CD4-positive, alpha-beta T cell treated with Interleukin-17A for 1 hour (primary cell): ENCODE results near the gene ABCD4.
"Not testable (repeated sequence)": the region's sequence is repeated elsewhere in the genome, so short reads cannot be mapped to it uniquely, and the experiment has no call there.

ENCODE experiments used
- DNase-seq: peaks from one replicate; pipeline ENCODE4 v3.0.0-alpha.2; 2020

Gene ABCD4

GRCh38 chr14:74302634-74303569 lies at the start of gene ABCD4:
ABCD4 (minus strand) TSS chr14:74302934; CDS start chr14:74302912, 22 bp downstream.
- DNase-seq = peak; percentile 92

- no peak for DNase-seq
These were observed 48.2 kb upstream of the ABCD4 start for GRCh38 chr14:74350928-74351323.

DNA sequence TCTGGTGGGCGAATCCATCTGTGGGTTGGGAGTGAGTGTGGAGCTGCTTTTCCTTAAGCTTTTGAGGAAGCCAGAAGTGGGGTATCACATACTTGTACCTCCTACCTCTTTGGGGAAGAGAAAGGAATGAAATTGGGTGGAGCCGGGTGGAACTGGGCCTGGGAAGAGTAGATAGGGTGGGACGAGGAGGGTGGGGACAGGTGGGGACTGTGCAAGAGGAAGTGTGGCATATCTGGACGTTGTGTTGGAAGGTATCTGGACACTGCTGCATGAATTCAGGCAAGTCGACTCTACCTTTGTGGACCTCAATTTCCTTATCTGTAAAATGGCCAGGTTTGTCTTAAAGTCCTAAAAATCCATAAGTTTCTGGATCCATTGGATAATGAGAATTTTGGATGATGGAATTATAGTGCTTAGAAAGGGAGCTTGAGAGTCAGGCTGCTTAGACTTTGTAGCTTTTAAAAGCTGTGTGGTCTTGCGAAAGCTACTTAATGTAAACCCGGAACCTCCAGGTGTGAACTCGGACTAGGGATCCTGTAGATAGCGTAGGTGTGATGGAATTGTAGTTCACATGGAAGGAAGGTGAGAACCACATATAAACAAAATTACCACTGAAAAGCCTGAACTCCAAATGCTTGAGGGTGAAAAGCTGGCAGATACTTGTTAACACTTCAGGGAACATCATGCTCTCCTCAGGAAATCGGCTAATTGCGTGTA lies 47.6 kb upstream of the ABCD4 start:
- no peak for DNase-seq

GRCh38 chr14:74349757-74350156 lies 47.0 kb upstream of the ABCD4 start:
- no peak for DNase-seq

GRCh38 chr14:74348735-74349463 lies 46.2 kb upstream of the ABCD4 start:
- no peak for DNase-seq

- DNase-seq = no peak
These were observed 45.6 kb upstream of the ABCD4 start, which contains the start of gene VRTN for GRCh38 chr14:74348241-74348734. VRTN (plus strand) TSS chr14:74348471; CDS start chr14:74356784, 8,313 bp downstream.

- DNase-seq = no peak
These were observed 45.0 kb upstream of the ABCD4 start for GRCh38 chr14:74347795-74348100.

DNA sequence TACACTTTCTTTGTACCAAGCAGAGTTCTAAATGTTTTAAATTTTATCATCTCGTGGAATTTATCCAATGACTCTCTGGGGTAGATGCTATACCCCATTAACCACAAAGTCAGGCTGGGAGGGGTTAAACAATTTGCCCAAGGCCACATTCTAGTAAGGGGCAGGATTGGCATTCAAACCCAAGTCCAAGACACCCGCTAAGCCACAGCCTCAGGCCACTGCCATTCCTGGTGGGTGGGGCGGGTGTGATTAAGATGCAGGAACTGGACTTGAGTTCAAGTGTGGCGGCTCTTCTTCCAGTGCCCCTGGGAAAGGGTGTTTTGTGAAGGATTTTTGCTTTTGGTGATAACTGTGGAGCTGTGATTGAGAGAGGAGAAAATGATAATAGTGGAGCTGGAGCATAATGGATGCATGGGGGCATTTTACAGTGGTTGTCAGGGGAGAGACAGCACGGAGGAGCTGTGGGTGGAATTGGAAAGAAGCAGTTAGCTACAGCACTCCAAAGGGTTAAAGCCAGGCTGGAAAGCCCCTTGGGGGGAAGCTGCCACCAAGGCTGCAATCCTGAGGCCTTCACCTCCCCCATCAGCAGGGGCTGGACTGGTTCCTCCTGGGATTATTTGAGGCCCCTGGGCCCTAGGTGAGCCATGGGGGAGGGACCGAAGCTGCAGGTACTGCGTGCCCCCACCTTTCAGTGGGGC lies 44.5 kb upstream of the ABCD4 start:
- no peak for DNase-seq

GRCh38 chr14:74346341-74346740 lies 43.6 kb upstream of the ABCD4 start:
- no peak for DNase-seq

GRCh38 chr14:74333909-74334308 lies 31.2 kb upstream of the ABCD4 start:
- no peak for DNase-seq

GRCh38 chr14:74329950-74330552 lies 27.3 kb upstream of the ABCD4 start:
- DNase-seq = not testable (repeated sequence)

- DNase-seq = no peak
These were observed 23.8 kb upstream of the ABCD4 start for GRCh38 chr14:74326369-74327152.

- DNase-seq = no peak
These were observed 22.7 kb upstream of the ABCD4 start for GRCh38 chr14:74325446-74325845.

DNA sequence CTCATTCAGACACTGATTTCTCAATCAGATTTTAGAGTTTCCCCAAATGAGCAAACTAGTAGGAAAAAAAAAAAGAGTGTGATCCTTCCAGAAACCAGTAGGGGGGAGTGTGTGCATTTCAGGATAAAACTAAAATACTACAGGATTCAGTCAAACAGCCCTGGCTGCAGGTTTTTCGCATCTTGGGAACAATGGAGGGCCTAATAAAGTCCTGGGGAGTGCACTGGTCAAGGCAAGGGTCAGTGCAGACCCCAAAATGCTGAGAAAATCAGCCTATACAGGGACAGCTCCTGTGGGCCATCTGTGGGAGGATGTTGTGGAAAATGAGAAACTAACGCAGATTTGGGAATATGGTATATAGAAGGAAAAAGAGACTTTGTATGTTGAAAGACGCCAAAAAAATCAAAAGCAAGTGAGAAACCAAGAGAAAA lies 22.2 kb upstream of the ABCD4 start:
- DNase-seq = no peak

GRCh38 chr14:74314576-74314975 lies 11.8 kb upstream of the ABCD4 start:
- DNase-seq = no peak

DNA sequence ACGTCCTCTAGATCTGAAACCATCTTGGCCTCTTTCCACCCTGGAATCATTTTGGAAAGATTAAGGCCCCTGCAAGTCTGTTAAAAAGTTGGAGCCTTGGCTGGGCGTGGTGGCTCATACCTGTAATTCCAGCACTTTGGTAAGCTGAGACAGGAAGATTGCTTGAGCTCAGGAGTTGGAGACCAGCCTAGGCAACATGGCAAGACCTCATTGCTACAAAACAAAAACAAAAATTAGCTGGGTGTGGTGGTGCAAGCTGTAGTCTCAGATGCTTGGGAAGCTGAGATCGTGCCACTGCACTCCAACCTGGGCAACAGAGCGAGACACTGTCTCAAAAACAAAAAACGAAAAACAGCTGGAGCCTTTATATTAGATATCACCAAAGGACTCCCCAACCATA lies 10.9 kb upstream of the ABCD4 start:
- DNase-seq = no peak

DNA sequence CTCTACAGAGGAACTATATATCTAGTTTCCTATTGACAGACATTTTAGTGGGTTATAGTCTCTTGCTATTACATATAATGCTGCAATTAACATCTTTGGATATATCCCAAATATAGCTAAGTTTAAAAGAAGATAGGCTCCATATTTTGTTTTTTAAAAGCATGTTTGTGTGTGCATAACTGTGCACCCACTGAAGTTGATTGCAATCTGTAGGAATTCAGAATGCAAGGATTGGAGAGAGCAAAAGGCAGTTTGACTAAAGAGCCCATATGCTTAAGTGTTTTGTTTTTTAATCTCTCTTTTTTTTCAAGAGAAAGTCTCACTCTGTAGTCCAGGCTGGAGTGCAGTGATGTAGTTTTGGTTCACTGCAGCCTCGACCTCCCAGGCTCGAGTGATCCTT lies 9.4 kb upstream of the ABCD4 start:
- no peak for DNase-seq

- no peak for DNase-seq
These were observed 6.6 kb upstream of the ABCD4 start for GRCh38 chr14:74309125-74310022.

GRCh38 chr14:74308695-74309094 lies 6.0 kb upstream of the ABCD4 start:
- DNase-seq = no peak

DNA sequence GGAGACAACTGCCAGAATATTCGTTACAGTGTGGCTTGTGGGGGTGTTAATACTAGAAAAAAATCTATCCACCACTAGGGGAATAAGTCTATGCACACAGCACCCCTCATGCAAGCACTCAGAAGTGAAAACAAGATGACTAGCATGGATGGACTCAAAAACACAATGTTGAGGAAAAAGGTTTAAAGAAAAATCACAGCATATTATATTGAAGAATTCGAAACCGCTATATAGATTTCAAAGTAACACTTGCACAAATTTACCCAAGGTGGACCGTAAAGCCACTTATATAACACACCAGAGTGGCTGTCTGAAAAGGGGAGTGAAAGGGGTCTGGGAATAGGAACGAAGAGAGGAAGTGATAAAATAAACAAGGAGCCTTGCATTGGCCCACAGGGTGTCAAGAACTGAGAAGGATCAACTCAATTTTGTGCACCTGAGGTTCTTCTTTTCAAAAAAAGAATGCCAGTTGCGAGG lies 544 bp downstream of the ABCD4 start:
- DNase-seq = peak; percentile 67
